AG09319 (cell line): ENCODE measurements around the gene CROCC2.

Experiments
- DNase-seq: peaks from one replicate; pipeline ENCODE4 v3.0.0-alpha.2; 2010; ENCODE audit warnings: low read depth; ENCODE audit errors: extremely low read depth
- CTCF ChIP-seq: IDR thresholded peaks from 2 replicates; pipeline ENCODE4 v1.5.1; 2011; ENCODE audit warnings: low read depth, mild to moderate bottlenecking, inconsistent platforms, low read length, moderate library complexity

Gene CROCC2

GRCh38 chr2:240877460-240878340 is 28.4 kb upstream of the CROCC2 start:
- no peak for TF ChIP-seq CTCF
- DNase-seq: no peak

GRCh38 chr2:240878341-240878936 is 27.7 kb upstream of the CROCC2 start:
- no peak for DNase-seq
- TF ChIP-seq CTCF: no peak

GRCh38 chr2:240879105-240879504 is 27.0 kb upstream of the CROCC2 start:
- no peak for TF ChIP-seq CTCF
- DNase-seq: no peak

GRCh38 chr2:240881913-240882312 is 24.2 kb upstream of the CROCC2 start:
- no peak for DNase-seq
- TF ChIP-seq CTCF: no peak

GRCh38 chr2:240884221-240884620 is 21.9 kb upstream of the CROCC2 start:
- no peak for TF ChIP-seq CTCF
- DNase-seq: no peak

GRCh38 chr2:240884745-240885144 is 21.4 kb upstream of the CROCC2 start:
- TF ChIP-seq CTCF: no peak
- DNase-seq: no peak

GRCh38 chr2:240885566-240885965 is 20.6 kb upstream of the CROCC2 start:
- no peak for DNase-seq

More at GRCh38 chr2:240885566-240885965, 20.6 kb upstream of the CROCC2 start:
- no peak for TF ChIP-seq CTCF
